Loucy (cell line): ENCODE measurements around the gene RERE.

ENCODE experiments used
- H2AFZ ChIP-seq: fragments of 200-600 bp; sonication (generic); 2 replicates; pipeline ENCODE4 v1.6.0; 2016; ENCODE audit warnings: antibody characterized with exemption, mild to moderate bottlenecking, low read length, moderate library complexity
- H3F3A ChIP-seq: fragments of 200-600 bp; 2 replicates; pipeline ENCODE4 v1.6.0; 2016; ENCODE audit warnings: antibody characterized with exemption, low read depth, mild to moderate bottlenecking
- H3K27me3 ChIP-seq: fragments of 200-600 bp; sonication (generic); 2 replicates; pipeline ENCODE4 v1.6.1; 2014; ENCODE audit warnings: low read length, mild to moderate bottlenecking; ENCODE audit not compliant: insufficient read depth, poor library complexity, severe bottlenecking
- H3K36me3 ChIP-seq: fragments of 200-600 bp; sonication (generic); 2 replicates; pipeline ENCODE4 v1.6.1; 2016; ENCODE audit warnings: low read length; ENCODE audit not compliant: insufficient read depth
- H3K4me1 ChIP-seq: fragments of 200-600 bp; sonication (generic); 2 replicates; pipeline ENCODE4 v1.5.1; 2014; ENCODE audit warnings: low read length, mild to moderate bottlenecking; ENCODE audit not compliant: insufficient read depth, poor library complexity, severe bottlenecking
- H3K4me2 ChIP-seq: fragments of 200-600 bp; sonication (generic); 2 replicates; pipeline ENCODE4 v1.6.0; 2014; ENCODE audit warnings: antibody characterized with exemption, low read length, low read depth, mild to moderate bottlenecking; ENCODE audit not compliant: poor library complexity, severe bottlenecking
- H3K4me3 ChIP-seq: fragments of 200-600 bp; sonication (generic); 2 replicates; pipeline ENCODE4 v1.5.1; 2014; ENCODE audit warnings: low read length, mild to moderate bottlenecking, mixed read lengths; ENCODE audit not compliant: poor library complexity, severe bottlenecking
- H3K79me2 ChIP-seq: fragments of 200-600 bp; sonication (generic); 2 replicates; pipeline ENCODE4 v1.6.1; 2014; ENCODE audit warnings: low read length; ENCODE audit not compliant: insufficient read depth
- H3K9ac ChIP-seq: fragments of 200-600 bp; sonication (generic); 2 replicates; pipeline ENCODE4 v1.6.0; 2014; ENCODE audit warnings: mild to moderate bottlenecking, low read depth, low read length, moderate library complexity; ENCODE audit not compliant: poor library complexity, severe bottlenecking
- H3K9me2 ChIP-seq: fragments of 200-600 bp; sonication (generic); replicated peaks from 2 replicates; pipeline ENCODE4 v1.6.1; 2016; ENCODE audit warnings: low read depth, low read length, mixed read lengths
- H3K9me3 ChIP-seq: fragments of 200-600 bp; sonication (generic); 2 replicates; pipeline ENCODE4 v1.6.1; 2014; ENCODE audit warnings: mild to moderate bottlenecking, antibody characterized with exemption, low read length, low read depth; ENCODE audit not compliant: insufficient read depth
- H4K20me1 ChIP-seq: fragments of 200-600 bp; sonication (generic); 2 replicates; pipeline ENCODE4 v1.6.0; 2014; ENCODE audit warnings: antibody characterized with exemption, low read length, mild to moderate bottlenecking; ENCODE audit not compliant: insufficient read depth, poor library complexity, severe bottlenecking
- CTCF ChIP-seq: fragments of 200-600 bp; sonication (generic); conservative IDR thresholded peaks from 2 replicates; pipeline ENCODE4 v1.5.1; 2014; ENCODE audit warnings: mild to moderate bottlenecking, antibody characterized with exemption, low read length
- EZH2phosphoT487 ChIP-seq: fragments of 200-600 bp; IDR thresholded peaks from 2 replicates; pipeline ENCODE4 v1.6.1; 2018; ENCODE audit warnings: antibody characterized with exemption, mild to moderate bottlenecking, moderate library complexity, borderline replicate concordance

The RERE gene

GRCh38 chr1:8373125-8373524 lies 444.3 kb downstream of the RERE start:
- H3K27me3 ChIP-seq, result no peaks in the 10 kb centered on the region
- H3K36me3 ChIP-seq, result peaks cover 37% of the 10 kb centered on the region; the same call in 1 of the 2 replicates
- H3K9ac ChIP-seq, result no peak overlapping the region
- H4K20me1 ChIP-seq, result peaks cover 66% of the 10 kb centered on the region
- H3K9me2 ChIP-seq, result no peaks in the 10 kb centered on the region
- no peak overlapping the region for H2AFZ ChIP-seq
- H3K4me2 ChIP-seq, result no peak overlapping the region
- H3K4me1 ChIP-seq, result peaks cover 11% of the 10 kb centered on the region
- TF ChIP-seq EZH2phosphoT487 (no peak), CTCF (no peak)
- no peak overlapping the region for H3K4me3 ChIP-seq
- peaks cover 84% of the 10 kb centered on the region for H3K79me2 ChIP-seq
- H3K9me3 ChIP-seq, result no peaks in the 10 kb centered on the region
- H3F3A ChIP-seq, result no peaks in the 10 kb centered on the region

GRCh38 chr1:8371372-8371991 lies 446.0 kb downstream of the RERE start:
- no peaks in the 10 kb centered on the region for H3F3A ChIP-seq
- H3K9me2 ChIP-seq, result no peaks in the 10 kb centered on the region
- peaks cover 87% of the 10 kb centered on the region for H3K79me2 ChIP-seq
- no peak overlapping the region for H3K9ac ChIP-seq
- TF ChIP-seq EZH2phosphoT487 (no peak), CTCF (no peak)
- H3K4me1 ChIP-seq, result no peaks in the 10 kb centered on the region
- H3K27me3 ChIP-seq, result no peaks in the 10 kb centered on the region
- no peaks in the 10 kb centered on the region for H3K9me3 ChIP-seq
- no peak overlapping the region for H2AFZ ChIP-seq
- H3K4me3 ChIP-seq, result no peak overlapping the region
- H3K4me2 ChIP-seq, result no peak overlapping the region
- peaks cover 67% of the 10 kb centered on the region for H4K20me1 ChIP-seq
- peaks cover 41% of the 10 kb centered on the region; the same call in 1 of the 2 replicates for H3K36me3 ChIP-seq

- H3F3A ChIP-seq, result no peaks in the 10 kb centered on the region
- H4K20me1 ChIP-seq, result peaks cover 69% of the 10 kb centered on the region
- no peak overlapping the region for H3K4me3 ChIP-seq
- no peaks in the 10 kb centered on the region for H3K4me1 ChIP-seq
- no peak overlapping the region for H3K9ac ChIP-seq
- peaks cover 45% of the 10 kb centered on the region; the same call in 1 of the 2 replicates for H3K36me3 ChIP-seq
- no peaks in the 10 kb centered on the region for H3K9me2 ChIP-seq
- no peaks in the 10 kb centered on the region for H3K27me3 ChIP-seq
- no peaks in the 10 kb centered on the region for H3K9me3 ChIP-seq
- no peak for TF ChIP-seq EZH2phosphoT487
- no peak for TF ChIP-seq CTCF
- peaks cover 87% of the 10 kb centered on the region for H3K79me2 ChIP-seq
- H2AFZ ChIP-seq, result no peak overlapping the region
- no peak overlapping the region for H3K4me2 ChIP-seq
Measured at GRCh38 chr1:8370905-8371315, 446.5 kb downstream of the RERE start.
